Measurements from ENCODE around the gene ACSBG1. TPM values are rescaled to one million over a fixed set of nuclear protein-coding genes. Genes with fewer than 3 reads are reported as not detected.
A peak's percentile ranks its signal among the peaks of the same experiment; 100 is the strongest.

The ACSBG1 gene
- total RNA-seq, 4 donors from 2014 or later = 0.67 to 6.4 (median 1.9) TPM

- H3K27ac ChIP-seq = peak within 1 kb of the TSS; percentile 41 to 94 (median 85)
- peaks cover 0 to 21% (median 0%) of the 10 kb centered on the region in 3 donors for H3K4me1 ChIP-seq
- peak within 1 kb of the TSS; percentile 47 to 87 for H3K4me3 ChIP-seq
- H3K36me3 ChIP-seq = no peaks in the 10 kb centered on the region
- no peaks in the 10 kb centered on the region for H3K9me3 ChIP-seq
- peak; percentile 93 for ATAC-seq
- H3K27me3 ChIP-seq = no peaks in the 10 kb centered on the region
- 0% methylated on average over 1 to 2 of the region's 79 CpGs for WGBS, 2 donors (ENCODE audit: low coverage in 1 of 2)
- peak in 3 of 4 experiments; percentile 89 to 93 (median 90) for TF ChIP-seq CTCF (IDR thresholded peaks at IDR 0.05)
- TF ChIP-seq POLR2A (IDR thresholded peaks at IDR 0.05) = peak; percentile 16 to 19
- peak; percentile 27 for TF ChIP-seq POLR2AphosphoS5 (IDR thresholded peaks at IDR 0.05)
- TF ChIP-seq EP300 (IDR thresholded peaks at IDR 0.05) = peak; percentile 23
Measured at GRCh38 chr15:78131295-78132061, 102.9 kb downstream of the ACSBG1 start, which contains the start of gene CIB2. CIB2 (minus strand) TSS chr15:78131445; CDS start chr15:78131215, 230 bp downstream.

GRCh38 chr15:78130466-78131294 lies 103.7 kb downstream of the ACSBG1 start:
- Histone ChIP-seq H3K27ac (peak overlapping the region in 3 of 4 donors; percentile 82 to 94 (median 88)), H3K9me3 (no peaks in the 10 kb centered on the region), H3K27me3 (no peaks in the 10 kb centered on the region), H3K4me1 (peaks cover 0 to 21% (median 0%) of the 10 kb centered on the region in 3 donors), H3K4me3 (peak overlapping the region; percentile 47 to 87), H3K36me3 (no peaks in the 10 kb centered on the region)
- 77% methylated on average over 3 of the region's 51 CpGs; no CpG with 5 or more reads in 1 of the 2 donors for WGBS, 2 donors (ENCODE audit: low coverage in 1 of 2)
- peak; percentile 44 for ATAC-seq
- TF ChIP-seq POLR2AphosphoS5 (IDR thresholded peaks at IDR 0.05) = no peak
- TF ChIP-seq CTCF (IDR thresholded peaks at IDR 0.05) = no peak
- TF ChIP-seq POLR2A (IDR thresholded peaks at IDR 0.05) = no peak
- TF ChIP-seq EP300 (IDR thresholded peaks at IDR 0.05) = no peak

GRCh38 chr15:78129751-78130287 lies 104.5 kb downstream of the ACSBG1 start:
- Histone ChIP-seq H3K27me3 (no peaks in the 10 kb centered on the region), H3K4me1 (peaks cover 0 to 21% (median 0%) of the 10 kb centered on the region in 3 donors), H3K9me3 (no peaks in the 10 kb centered on the region), H3K27ac (peak overlapping the region in 2 of 4 donors; percentile 88 to 94), H3K36me3 (no peaks in the 10 kb centered on the region), H3K4me3 (no peak overlapping the region)
- TF ChIP-seq POLR2A (IDR thresholded peaks at IDR 0.05) = no peak
- TF ChIP-seq CTCF (IDR thresholded peaks at IDR 0.05) = no peak
- TF ChIP-seq POLR2AphosphoS5 (IDR thresholded peaks at IDR 0.05) = no peak
- TF ChIP-seq EP300 (IDR thresholded peaks at IDR 0.05) = no peak
- ATAC-seq = no peak
- 90 to 100% methylated on average over 1 to 4 of the region's 5 CpGs for WGBS, 2 donors (ENCODE audit: low coverage in 1 of 2)

GRCh38 chr15:78129077-78129750 lies 105.2 kb downstream of the ACSBG1 start:
- no peak for TF ChIP-seq CTCF (IDR thresholded peaks at IDR 0.05)
- TF ChIP-seq POLR2AphosphoS5 (IDR thresholded peaks at IDR 0.05) = no peak
- no peak for TF ChIP-seq POLR2A (IDR thresholded peaks at IDR 0.05)
- TF ChIP-seq EP300 (IDR thresholded peaks at IDR 0.05) = no peak
- no peaks in the 10 kb centered on the region for H3K36me3 ChIP-seq
- H3K4me1 ChIP-seq = peaks cover 0 to 21% (median 0%) of the 10 kb centered on the region in 3 donors
- no peaks in the 10 kb centered on the region for H3K27me3 ChIP-seq
- WGBS, 2 donors (ENCODE audit: low coverage in 1 of 2) = 80 to 86% methylated on average over 4 to 5 of the region's 8 CpGs
- no peak overlapping the region for H3K4me3 ChIP-seq
- no peak for ATAC-seq
- no peaks in the 10 kb centered on the region for H3K9me3 ChIP-seq
- no peak overlapping the region for H3K27ac ChIP-seq

Data from gastroesophageal sphincter (tissue), 4 donors.